DND-41 (cell line): ENCODE measurements around the gene SPNS1.

Experiments used
- EZH2 ChIP-seq: IDR thresholded peaks from 3 replicates; pipeline ENCODE4 v1.6.1; 2012; ENCODE audit warnings: borderline replicate concordance, low read depth, mild to moderate bottlenecking, moderate library complexity, low read length, inconsistent platforms; ENCODE audit not compliant: severe bottlenecking
- TF ChIP-seq, protein P1 (sequence below): IDR thresholded peaks from 2 replicates; pipeline ENCODE4 v1.5.1; 2012; ENCODE audit warnings: borderline replicate concordance, low read length, moderate library complexity, mild to moderate bottlenecking; ENCODE audit not compliant: poor library complexity, severe bottlenecking; ENCODE audit errors: extremely low read depth

DNA sequence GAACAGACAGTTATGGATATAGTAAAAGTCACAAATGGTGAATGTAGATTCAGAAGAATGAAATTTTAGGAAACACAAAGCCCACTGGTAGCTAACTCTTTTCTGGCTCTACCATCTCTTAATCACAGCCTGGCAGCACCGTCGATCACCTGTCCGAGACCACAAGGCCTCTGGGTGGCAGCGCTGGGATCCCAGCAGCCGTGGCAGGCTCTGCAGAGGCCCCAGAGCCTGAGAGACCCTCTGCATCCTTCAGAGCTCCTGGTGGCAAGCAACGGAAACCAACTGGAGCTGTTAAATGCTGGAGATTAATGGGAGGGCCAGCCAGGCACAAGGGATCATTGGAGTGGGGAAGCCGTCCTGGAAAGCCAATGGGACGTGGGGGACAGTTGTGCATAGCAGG lies 36.5 kb downstream of the SPNS1 start:
- TF ChIP-seq, protein P1, sequence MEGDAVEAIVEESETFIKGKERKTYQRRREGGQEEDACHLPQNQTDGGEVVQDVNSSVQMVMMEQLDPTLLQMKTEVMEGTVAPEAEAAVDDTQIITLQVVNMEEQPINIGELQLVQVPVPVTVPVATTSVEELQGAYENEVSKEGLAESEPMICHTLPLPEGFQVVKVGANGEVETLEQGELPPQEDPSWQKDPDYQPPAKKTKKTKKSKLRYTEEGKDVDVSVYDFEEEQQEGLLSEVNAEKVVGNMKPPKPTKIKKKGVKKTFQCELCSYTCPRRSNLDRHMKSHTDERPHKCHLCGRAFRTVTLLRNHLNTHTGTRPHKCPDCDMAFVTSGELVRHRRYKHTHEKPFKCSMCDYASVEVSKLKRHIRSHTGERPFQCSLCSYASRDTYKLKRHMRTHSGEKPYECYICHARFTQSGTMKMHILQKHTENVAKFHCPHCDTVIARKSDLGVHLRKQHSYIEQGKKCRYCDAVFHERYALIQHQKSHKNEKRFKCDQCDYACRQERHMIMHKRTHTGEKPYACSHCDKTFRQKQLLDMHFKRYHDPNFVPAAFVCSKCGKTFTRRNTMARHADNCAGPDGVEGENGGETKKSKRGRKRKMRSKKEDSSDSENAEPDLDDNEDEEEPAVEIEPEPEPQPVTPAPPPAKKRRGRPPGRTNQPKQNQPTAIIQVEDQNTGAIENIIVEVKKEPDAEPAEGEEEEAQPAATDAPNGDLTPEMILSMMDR: peak; percentile 54
- TF ChIP-seq EZH2: no peak
